Thyroid gland (tissue), 4 donors: ENCODE data around the gene IER2. TPM values are rescaled to one million over a fixed set of nuclear protein-coding genes. Genes with fewer than 3 reads are reported as not detected.

ENCODE experiments used
- DNase-seq, 2 donors: peaks; one replicate each; pipeline ENCODE4 v3.0.0-alpha.2; 2019
- H3K27ac ChIP-seq, 3 donors: fragments of 200-600 bp; sonication (generic); 1 replicate in 2 of 3; 2 replicates in 1 of 3; pipeline ENCODE4 v1.5.1; 2016 to 2019; ENCODE audit warnings: mild to moderate bottlenecking in 1 of 3, moderate library complexity in 1 of 3
- H3K27me3 ChIP-seq: fragments of 200-600 bp; sonication (generic); one replicate; pipeline ENCODE4 v1.5.1; 2019
- H3K36me3 ChIP-seq, 2 donors: fragments of 200-600 bp; sonication (generic); one replicate each; pipeline ENCODE4 v1.5.1; 2016 to 2019
- H3K4me1 ChIP-seq, 2 donors: fragments of 200-600 bp; sonication (generic); one replicate each; pipeline ENCODE4 v1.5.1; 2017 to 2019
- H3K4me3 ChIP-seq, 3 donors: fragments of 200-600 bp; sonication (generic); replicated peaks in 1 of 3; 1 replicate in 2 of 3; 2 replicates in 1 of 3; pipeline ENCODE4 v1.5.1; 2016; ENCODE audit warnings: mild to moderate bottlenecking in 1 of 3
- H3K9me3 ChIP-seq: fragments of 200-600 bp; sonication (generic); one replicate; pipeline ENCODE4 v1.5.1; 2017
- POLR2A ChIP-seq, 2 donors: fragments of 450-650 bp; IDR thresholded peaks; one replicate each; pipeline ENCODE4 v1.6.1; 2017; ENCODE audit warnings: antibody characterized with exemption in 2 of 2, mild to moderate bottlenecking in 2 of 2, moderate library complexity in 1 of 2
- WGBS, 2 donors: methylation state at CpG; one replicate each; pipeline ENCODE4 v1.1.5; 2017; 5-methylcytosine and 5-hydroxymethylcytosine counted together
- intact Hi-C: fragments of 100-400 bp; cut with DNase I; formaldehyde crosslinking; loops from one replicate; pipeline ENCODE4 v1.15.1; 2023
- total RNA-seq, 4 donors: library from RNA; depleted of rRNA; stranded (reverse); fragments of >200 nt; gene quantifications; one replicate each; pipeline ENCODE4 v1.2.3, GENCODE V29; 2016
- TF ChIP-seq, protein P1 (sequence below), 6 experiments: fragments of 200-600 bp in 3 of 6; fragments of 450-650 bp in 3 of 6; sonication (generic) in 3 of 6; IDR thresholded peaks; one replicate each; pipeline ENCODE4 v1.5.1; 2016 to 2019; ENCODE audit warnings: antibody characterized with exemption in 6 of 6, mild to moderate bottlenecking in 2 of 6, inconsistent platforms in 1 of 6, moderate library complexity in 1 of 6

The IER2 gene
- total RNA-seq, 4 donors from 2014 or later: 55.0 to 139 (median 65.9) TPM

DNA sequence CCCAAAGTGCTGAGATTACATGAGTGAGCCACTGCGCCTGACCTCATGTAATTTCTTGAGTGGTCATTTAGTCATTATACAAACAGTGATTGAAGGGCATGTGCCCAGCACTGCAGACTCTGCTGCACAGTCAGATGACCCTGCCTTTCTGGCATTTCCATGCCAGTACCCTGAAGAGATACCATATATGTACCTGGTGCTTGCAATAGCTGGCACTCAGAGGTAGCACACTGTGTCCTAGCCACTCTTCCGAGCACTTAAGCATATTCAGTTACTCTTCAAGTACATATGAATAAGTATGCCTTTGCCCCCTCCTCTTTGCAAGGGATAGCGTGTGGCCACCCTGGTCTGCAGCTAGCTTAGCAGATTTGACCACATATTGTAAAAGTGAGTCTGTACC is 15.6 kb upstream of the IER2 start:
- H3K4me3 ChIP-seq: no peak overlapping the region
- H3K4me1 ChIP-seq: peaks cover 8 to 22% of the 10 kb centered on the region in 2 donors
- no peaks in the 10 kb centered on the region for H3K27me3 ChIP-seq
- peak in 1 of 2 donors; percentile 33 for TF ChIP-seq POLR2A (IDR thresholded peaks at IDR 0.05)
- TF ChIP-seq, protein P1, sequence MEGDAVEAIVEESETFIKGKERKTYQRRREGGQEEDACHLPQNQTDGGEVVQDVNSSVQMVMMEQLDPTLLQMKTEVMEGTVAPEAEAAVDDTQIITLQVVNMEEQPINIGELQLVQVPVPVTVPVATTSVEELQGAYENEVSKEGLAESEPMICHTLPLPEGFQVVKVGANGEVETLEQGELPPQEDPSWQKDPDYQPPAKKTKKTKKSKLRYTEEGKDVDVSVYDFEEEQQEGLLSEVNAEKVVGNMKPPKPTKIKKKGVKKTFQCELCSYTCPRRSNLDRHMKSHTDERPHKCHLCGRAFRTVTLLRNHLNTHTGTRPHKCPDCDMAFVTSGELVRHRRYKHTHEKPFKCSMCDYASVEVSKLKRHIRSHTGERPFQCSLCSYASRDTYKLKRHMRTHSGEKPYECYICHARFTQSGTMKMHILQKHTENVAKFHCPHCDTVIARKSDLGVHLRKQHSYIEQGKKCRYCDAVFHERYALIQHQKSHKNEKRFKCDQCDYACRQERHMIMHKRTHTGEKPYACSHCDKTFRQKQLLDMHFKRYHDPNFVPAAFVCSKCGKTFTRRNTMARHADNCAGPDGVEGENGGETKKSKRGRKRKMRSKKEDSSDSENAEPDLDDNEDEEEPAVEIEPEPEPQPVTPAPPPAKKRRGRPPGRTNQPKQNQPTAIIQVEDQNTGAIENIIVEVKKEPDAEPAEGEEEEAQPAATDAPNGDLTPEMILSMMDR (IDR thresholded peaks at IDR 0.05): no peak
- intact Hi-C loops: no loop called here
- no peaks in the 10 kb centered on the region for H3K9me3 ChIP-seq
- WGBS, 2 donors: 58 to 64% methylated on average over 3 of the region's 3 CpGs
- peaks cover 27 to 33% of the 10 kb centered on the region in 2 donors for H3K36me3 ChIP-seq
- peak overlapping the region; percentile 66 to 78 (median 68) for H3K27ac ChIP-seq
- peak; percentile 82 to 87 for DNase-seq

DNA sequence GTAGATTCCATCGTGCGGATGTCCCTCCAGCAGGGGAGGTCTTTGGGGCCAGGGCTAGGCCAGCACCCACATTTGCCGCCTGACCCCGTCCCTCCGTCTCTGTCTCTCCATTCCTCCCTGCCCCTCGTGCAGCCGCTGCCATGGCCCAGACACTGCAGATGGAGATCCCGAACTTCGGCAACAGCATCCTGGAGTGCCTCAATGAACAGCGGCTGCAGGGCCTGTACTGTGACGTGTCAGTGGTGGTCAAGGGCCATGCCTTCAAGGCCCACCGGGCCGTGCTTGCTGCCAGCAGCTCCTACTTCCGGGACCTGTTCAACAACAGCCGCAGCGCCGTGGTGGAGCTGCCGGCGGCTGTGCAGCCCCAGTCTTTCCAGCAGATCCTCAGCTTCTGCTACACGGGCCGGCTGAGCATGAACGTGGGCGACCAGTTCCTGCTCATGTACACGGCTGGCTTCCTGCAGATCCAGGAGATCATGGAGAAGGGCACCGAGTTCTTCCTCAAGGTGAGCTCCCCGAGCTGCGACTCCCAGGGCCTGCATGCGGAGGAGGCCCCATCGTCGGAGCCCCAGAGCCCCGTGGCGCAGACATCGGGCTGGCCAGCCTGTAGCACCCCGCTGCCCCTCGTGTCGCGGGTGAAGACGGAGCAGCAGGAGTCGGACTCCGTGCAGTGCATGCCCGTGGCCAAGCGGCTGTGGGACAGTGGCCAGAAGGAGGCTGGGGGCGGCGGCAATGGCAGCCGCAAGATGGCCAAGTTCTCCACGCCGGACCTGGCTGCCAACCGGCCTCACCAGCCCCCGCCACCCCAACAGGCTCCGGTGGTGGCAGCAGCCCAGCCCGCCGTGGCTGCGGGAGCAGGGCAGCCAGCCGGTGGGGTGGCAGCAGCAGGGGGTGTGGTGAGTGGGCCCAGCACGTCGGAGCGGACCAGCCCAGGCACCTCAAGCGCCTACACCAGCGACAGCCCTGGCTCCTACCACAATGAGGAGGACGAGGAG is 14.8 kb upstream of the IER2 start:
- Histone ChIP-seq H3K9me3 (no peaks in the 10 kb centered on the region), H3K36me3 (peaks cover 27 to 33% of the 10 kb centered on the region in 2 donors), H3K4me3 (no peak overlapping the region), H3K27ac (peak overlapping the region; percentile 30 to 66 (median 51)), H3K27me3 (no peaks in the 10 kb centered on the region), H3K4me1 (peaks cover 8 to 22% of the 10 kb centered on the region in 2 donors)
- DNase-seq: peak; percentile 18 to 28
- no peak for TF ChIP-seq POLR2A (IDR thresholded peaks at IDR 0.05)
- TF ChIP-seq, protein P1 (IDR thresholded peaks at IDR 0.05): no peak
- intact Hi-C loops: no loop called here
- WGBS, 2 donors: 94 to 95% methylated on average over 17 to 32 of the region's 60 CpGs

DNA sequence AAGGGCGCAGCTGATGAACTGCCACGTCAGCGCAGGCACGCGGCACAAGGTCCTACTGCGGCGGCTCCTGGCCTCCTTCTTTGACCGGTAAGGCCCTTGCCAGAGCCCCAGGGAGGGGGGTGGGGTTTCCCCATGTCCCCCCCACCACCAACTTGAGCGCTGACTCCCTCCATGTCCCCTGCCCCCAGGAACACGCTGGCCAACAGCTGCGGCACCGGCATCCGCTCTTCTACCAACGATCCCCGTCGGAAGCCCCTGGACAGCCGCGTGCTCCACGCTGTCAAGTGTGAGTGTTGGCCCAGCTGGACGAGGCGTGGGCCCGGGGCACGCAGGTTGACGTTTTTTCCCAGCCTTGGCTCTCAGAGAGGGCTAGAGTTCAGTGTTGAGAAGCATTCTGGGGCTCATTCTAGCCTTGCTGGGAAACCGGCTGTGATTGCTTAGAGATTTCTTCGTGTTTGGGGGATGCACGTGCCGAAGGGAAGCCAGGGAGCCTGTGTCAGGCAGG is 12.9 kb upstream of the IER2 start:
- TF ChIP-seq POLR2A (IDR thresholded peaks at IDR 0.05): no peak
- TF ChIP-seq, protein P1 (IDR thresholded peaks at IDR 0.05): no peak
- peaks cover 8 to 22% of the 10 kb centered on the region in 2 donors for H3K4me1 ChIP-seq
- H3K9me3 ChIP-seq: no peaks in the 10 kb centered on the region
- H3K27me3 ChIP-seq: no peaks in the 10 kb centered on the region
- H3K27ac ChIP-seq: no peak overlapping the region
- no peak overlapping the region for H3K4me3 ChIP-seq
- whole genome bisulfite sequencing, 2 donors: 89 to 94% methylated on average over 19 to 20 of the region's 28 CpGs
- H3K36me3 ChIP-seq: peaks cover 27 to 33% of the 10 kb centered on the region in 2 donors
- DNase-seq: no peak
- intact Hi-C loops: no loop called here

DNA sequence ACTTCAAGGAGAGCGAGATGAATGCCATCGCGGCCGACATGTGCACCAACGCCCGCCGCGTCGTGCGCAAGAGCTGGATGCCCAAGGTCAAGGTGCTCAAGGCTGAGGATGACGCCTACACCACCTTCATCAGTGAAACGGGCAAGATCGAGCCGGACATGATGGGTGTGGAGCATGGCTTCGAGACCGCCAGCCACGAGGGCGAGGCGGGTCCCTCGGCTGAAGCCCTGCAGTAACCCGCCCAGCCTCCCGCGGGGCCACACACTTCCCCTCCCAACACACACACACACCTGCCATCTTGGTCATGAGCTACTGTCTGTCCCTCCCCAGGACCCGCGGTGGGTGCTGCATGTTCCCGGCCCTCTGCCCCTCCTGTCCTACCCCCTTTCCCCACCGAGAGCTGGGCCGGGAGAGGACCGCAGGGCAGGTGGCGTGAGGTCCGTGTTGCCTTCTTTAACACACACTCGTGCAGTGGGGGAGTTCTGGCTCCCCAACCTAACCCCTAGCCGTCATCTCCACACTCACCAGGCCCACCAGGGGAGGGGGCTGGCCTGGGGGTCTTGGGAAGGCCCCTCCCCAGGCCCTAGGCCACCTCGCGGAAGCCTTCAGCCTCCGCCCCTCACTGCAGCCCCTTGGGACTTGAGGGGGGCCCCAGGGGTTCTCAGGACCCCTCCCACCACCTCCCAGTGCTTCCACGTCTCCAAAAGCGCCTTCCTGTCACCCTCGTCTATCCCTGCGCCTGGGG is 11.9 kb upstream of the IER2 start:
- Histone ChIP-seq H3K27ac (no peak overlapping the region), H3K36me3 (peaks cover 27 to 33% of the 10 kb centered on the region in 2 donors), H3K9me3 (no peaks in the 10 kb centered on the region), H3K4me3 (no peak overlapping the region), H3K4me1 (peaks cover 8 to 16% of the 10 kb centered on the region in 2 donors), H3K27me3 (no peaks in the 10 kb centered on the region)
- no peak for DNase-seq
- 94 to 95% methylated on average over 31 to 40 of the region's 40 CpGs for WGBS, 2 donors
- intact Hi-C loops: no loop called here
- TF ChIP-seq, protein P1 (IDR thresholded peaks at IDR 0.05): no peak
- TF ChIP-seq POLR2A (IDR thresholded peaks at IDR 0.05): no peak
